ENCODE data around the gene APOBEC3A. TPM values are rescaled to one million over a fixed set of nuclear protein-coding genes. Genes with fewer than 3 reads are reported as not detected.
A peak's percentile ranks its signal among the peaks of the same experiment; 100 is the strongest.
"Not testable (repeated sequence)": the region's sequence is repeated elsewhere in the genome, so short reads cannot be mapped to it uniquely, and the experiment has no call there.

The APOBEC3A gene
- total RNA-seq, 1 experiment from 2014 or later = not detected

DNA sequence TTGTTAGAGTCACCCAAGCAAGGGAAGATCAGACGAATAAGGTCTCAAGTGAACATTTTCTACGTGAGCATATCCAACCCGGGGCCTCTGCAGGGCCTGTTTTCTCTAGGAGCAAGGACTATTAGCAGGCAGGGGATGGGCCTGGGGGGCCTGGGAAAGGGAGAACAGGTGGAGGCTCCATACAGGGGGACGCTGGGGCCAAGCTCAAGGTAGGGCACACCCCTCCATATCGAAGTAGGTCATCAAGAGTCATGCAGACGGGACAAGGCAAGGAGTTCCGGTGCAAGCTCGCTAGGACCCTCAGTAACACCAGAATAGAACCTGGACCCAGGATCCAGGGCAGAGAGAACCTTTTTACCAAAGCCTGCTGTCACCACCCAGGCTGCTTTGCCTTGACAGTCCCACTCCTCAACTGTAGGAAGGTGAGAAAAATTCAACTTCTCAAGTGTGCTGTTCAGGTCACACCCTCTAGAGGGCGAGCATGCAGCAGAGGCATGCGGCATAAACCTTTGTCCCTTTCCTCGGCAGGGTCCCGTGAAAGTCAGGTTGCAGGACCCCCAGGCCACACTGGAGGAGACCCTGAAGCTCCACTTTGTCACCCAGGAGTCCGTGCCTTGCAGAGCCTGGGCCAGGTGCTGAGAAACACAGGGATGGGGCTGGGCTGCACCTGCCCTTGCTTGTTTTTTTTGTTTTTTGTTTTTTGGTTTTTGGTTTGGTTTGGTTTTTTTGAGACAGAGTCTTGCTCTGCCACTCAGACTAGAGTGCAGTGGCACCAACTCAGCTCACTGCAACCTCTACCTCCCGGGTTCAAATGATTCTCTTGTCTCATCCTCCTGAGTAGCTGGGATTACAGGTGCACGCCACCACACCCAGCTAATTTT, 16.1 kb downstream of the APOBEC3A start:
- Mint-ChIP-seq H3K27me3 (ENCODE audit: unreplicated experiment) (peaks cover 18% of the 10 kb centered on the region), H3K36me3 (ENCODE audit: insufficient read depth, unreplicated experiment) (no peaks in the 10 kb centered on the region), H3K27ac (ENCODE audit: unreplicated experiment) (no peak overlapping the region), H3K4me1 (ENCODE audit: low read depth, unreplicated experiment) (peaks cover 9% of the 10 kb centered on the region), H3K9me3 (ENCODE audit: low read depth, unreplicated experiment) (peaks cover 3% of the 10 kb centered on the region), H3K4me3 (ENCODE audit: low read depth, unreplicated experiment) (no peak overlapping the region)
- CTCF ChIA-PET = interaction anchor here (0.6 kb wide), 2 partner anchors 31 to 474 kb away, joined by 4 to 5 read pairs; no protein-coding TSS in a partner anchor
- no TSS peak for BruUV-seq (replicated peaks)
- intact Hi-C loops (cut with micrococcal nuclease; ENCODE audit: unreplicated experiment) = no loop called here
- peak; percentile 53 for DNase-seq
- TF ChIP-seq, protein P1, sequence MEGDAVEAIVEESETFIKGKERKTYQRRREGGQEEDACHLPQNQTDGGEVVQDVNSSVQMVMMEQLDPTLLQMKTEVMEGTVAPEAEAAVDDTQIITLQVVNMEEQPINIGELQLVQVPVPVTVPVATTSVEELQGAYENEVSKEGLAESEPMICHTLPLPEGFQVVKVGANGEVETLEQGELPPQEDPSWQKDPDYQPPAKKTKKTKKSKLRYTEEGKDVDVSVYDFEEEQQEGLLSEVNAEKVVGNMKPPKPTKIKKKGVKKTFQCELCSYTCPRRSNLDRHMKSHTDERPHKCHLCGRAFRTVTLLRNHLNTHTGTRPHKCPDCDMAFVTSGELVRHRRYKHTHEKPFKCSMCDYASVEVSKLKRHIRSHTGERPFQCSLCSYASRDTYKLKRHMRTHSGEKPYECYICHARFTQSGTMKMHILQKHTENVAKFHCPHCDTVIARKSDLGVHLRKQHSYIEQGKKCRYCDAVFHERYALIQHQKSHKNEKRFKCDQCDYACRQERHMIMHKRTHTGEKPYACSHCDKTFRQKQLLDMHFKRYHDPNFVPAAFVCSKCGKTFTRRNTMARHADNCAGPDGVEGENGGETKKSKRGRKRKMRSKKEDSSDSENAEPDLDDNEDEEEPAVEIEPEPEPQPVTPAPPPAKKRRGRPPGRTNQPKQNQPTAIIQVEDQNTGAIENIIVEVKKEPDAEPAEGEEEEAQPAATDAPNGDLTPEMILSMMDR (IDR thresholded peaks at IDR 0.05; ENCODE audit: unreplicated experiment) = peak; percentile 49

DNA sequence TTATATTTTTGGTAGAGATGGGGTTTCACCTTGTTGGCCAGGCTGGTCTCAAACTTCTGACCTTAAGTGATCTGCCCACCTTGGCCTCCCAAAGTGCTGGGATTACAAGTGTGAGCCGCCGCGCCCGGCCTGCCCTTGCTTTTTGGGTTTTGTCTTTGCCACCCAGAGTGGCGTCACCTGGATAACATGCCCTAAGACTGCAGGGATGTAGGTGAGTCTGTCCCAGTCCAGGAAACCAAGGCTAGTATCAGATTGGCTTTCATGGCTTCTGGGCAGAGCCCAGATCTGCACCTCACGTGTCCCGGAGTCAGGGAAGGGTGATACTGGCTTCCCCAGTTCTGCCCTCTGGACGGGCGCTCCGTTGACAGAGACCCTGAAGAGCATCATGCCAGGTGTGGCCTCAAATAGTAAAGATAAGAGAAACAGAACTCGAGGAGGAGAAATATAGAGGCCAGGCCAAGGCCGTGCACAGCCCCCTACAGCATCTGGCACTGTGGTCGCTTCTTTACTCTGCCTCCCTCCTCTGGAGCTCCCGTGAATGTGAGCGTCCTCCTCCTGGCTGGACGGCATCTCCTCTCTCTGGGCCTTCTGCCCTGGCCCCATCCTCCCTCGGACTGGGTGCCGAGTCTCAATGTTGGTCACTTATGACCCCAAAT, 16.9 kb downstream of the APOBEC3A start:
- Mint-ChIP-seq H3K27me3 (ENCODE audit: unreplicated experiment) (peaks cover 18% of the 10 kb centered on the region), H3K9me3 (ENCODE audit: low read depth, unreplicated experiment) (peaks cover 3% of the 10 kb centered on the region), H3K4me3 (ENCODE audit: low read depth, unreplicated experiment) (no peak overlapping the region), H3K4me1 (ENCODE audit: low read depth, unreplicated experiment) (peaks cover 9% of the 10 kb centered on the region), H3K27ac (ENCODE audit: unreplicated experiment) (no peak overlapping the region), H3K36me3 (ENCODE audit: insufficient read depth, unreplicated experiment) (no peaks in the 10 kb centered on the region)
- no TSS peak for BruUV-seq (replicated peaks)
- TF ChIP-seq, protein P1 (IDR thresholded peaks at IDR 0.05; ENCODE audit: unreplicated experiment) = no peak
- CTCF ChIA-PET = interaction anchor here (0.6 kb wide), 2 partner anchors 164 to 475 kb away, joined by 4 read pairs; no protein-coding TSS in a partner anchor
- intact Hi-C loops (cut with micrococcal nuclease; ENCODE audit: unreplicated experiment) = no loop called here
- DNase-seq = no peak

DNA sequence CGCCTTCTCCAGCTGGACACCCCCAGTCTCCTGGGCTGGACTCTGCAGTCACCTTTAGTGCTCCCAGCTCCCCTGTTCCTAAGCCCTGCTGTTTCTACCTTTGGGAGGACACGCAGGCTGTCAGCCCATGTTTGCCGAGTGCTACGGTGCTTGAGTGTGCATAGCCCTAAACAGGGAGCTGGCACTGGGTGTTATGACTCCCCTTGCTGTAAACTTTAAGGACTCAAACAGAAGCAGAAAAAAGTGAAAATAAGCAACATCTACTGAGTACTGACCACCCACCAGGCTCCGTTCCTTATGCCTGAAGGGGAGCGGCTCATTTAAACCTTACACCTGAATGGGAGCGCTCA, 17.4 kb downstream of the APOBEC3A start:
- H3K9me3 Mint-ChIP-seq (ENCODE audit: low read depth, unreplicated experiment) = peaks cover 3% of the 10 kb centered on the region
- TF ChIP-seq, protein P1 (IDR thresholded peaks at IDR 0.05; ENCODE audit: unreplicated experiment) = no peak
- DNase-seq = no peak
- intact Hi-C loops (cut with micrococcal nuclease; ENCODE audit: unreplicated experiment) = no loop called here
- H3K27ac Mint-ChIP-seq (ENCODE audit: unreplicated experiment) = no peak overlapping the region
- peaks cover 9% of the 10 kb centered on the region for H3K4me1 Mint-ChIP-seq (ENCODE audit: low read depth, unreplicated experiment)
- BruUV-seq (replicated peaks) = no TSS peak
- CTCF ChIA-PET = interaction anchor here (0.7 kb wide), 1 partner anchor 526 kb away, joined by 3 read pairs; no protein-coding TSS in a partner anchor
- H3K4me3 Mint-ChIP-seq (ENCODE audit: low read depth, unreplicated experiment) = no peak overlapping the region
- H3K27me3 Mint-ChIP-seq (ENCODE audit: unreplicated experiment) = peaks cover 18% of the 10 kb centered on the region
- no peaks in the 10 kb centered on the region for H3K36me3 Mint-ChIP-seq (ENCODE audit: insufficient read depth, unreplicated experiment)

DNA sequence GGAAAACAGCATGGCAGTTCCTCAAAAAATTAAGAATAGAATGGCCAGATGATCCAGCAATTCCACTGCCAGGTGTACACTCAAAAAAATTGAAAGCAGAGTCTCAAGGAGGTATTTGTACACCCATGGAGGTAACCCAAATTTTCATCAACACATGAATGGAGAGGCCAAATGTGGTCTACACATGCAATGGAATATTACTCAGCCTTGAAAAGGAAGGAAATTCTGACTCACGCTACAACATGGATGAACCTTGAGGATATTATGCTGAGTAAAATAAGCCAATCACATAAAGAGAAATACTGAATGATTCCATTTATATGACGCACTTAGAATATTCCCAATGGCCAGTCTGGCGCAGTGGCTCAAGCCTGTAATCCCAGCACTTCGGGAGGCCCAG, 19.9 kb downstream of the APOBEC3A start:
- CTCF ChIA-PET; BruUV-seq (replicated peaks); H3K36me3 Mint-ChIP-seq (ENCODE audit: insufficient read depth, unreplicated experiment); H3K27me3 Mint-ChIP-seq (ENCODE audit: unreplicated experiment); H3K27ac Mint-ChIP-seq (ENCODE audit: unreplicated experiment); H3K4me3 Mint-ChIP-seq (ENCODE audit: low read depth, unreplicated experiment); DNase-seq; H3K9me3 Mint-ChIP-seq (ENCODE audit: low read depth, unreplicated experiment); H3K4me1 Mint-ChIP-seq (ENCODE audit: low read depth, unreplicated experiment); intact Hi-C loops (cut with micrococcal nuclease; ENCODE audit: unreplicated experiment): not testable (repeated sequence)

DNA sequence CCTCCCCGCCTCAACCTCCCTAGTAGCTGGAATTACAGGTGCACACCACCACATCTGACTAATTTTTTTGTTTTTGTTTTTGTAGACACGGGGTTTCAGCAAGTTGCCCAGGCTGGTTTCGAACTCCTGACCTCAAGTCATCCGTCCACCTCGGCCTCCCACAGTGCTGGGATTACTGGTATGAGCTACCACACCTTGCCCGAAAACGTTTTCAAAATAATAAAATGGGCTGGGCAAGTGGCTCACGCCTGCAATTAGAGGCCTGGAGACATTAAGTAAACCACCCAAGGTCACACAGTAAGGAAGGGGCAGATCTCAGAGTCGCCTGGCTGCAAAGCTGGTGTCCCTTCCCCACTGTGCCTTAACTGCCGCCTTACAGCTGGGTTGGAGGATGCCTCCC, 23.2 kb downstream of the APOBEC3A start:
- not testable (repeated sequence) for H3K4me1 Mint-ChIP-seq (ENCODE audit: low read depth, unreplicated experiment); H3K27me3 Mint-ChIP-seq (ENCODE audit: unreplicated experiment); H3K4me3 Mint-ChIP-seq (ENCODE audit: low read depth, unreplicated experiment); H3K9me3 Mint-ChIP-seq (ENCODE audit: low read depth, unreplicated experiment); BruUV-seq (replicated peaks); H3K27ac Mint-ChIP-seq (ENCODE audit: unreplicated experiment); DNase-seq
- H3K36me3 Mint-ChIP-seq (ENCODE audit: insufficient read depth, unreplicated experiment) = peaks cover 23% of the 10 kb centered on the region
- intact Hi-C loops (cut with micrococcal nuclease; ENCODE audit: unreplicated experiment) = loop anchor here (5.0 kb wide), 1 partner anchor 58 kb away; no protein-coding TSS in a partner anchor
- CTCF ChIA-PET = interaction anchor here (0.6 kb wide), 1 partner anchor 10 kb away, joined by 7 read pairs; no protein-coding TSS in a partner anchor

Measured in Calu3 (cell line).